Heart right ventricle (tissue), 16 donors: ENCODE measurements around the gene IVD. TPM values are rescaled to one million over a fixed set of nuclear protein-coding genes. Genes with fewer than 3 reads are reported as not detected.

ENCODE experiments used
- ATAC-seq, 8 donors: fragments of 200-7000 bp; cut with Tn5 transposase; one replicate each; pipeline ENCODE4 v1.9.1; 2020; ENCODE audit warnings: mild to moderate bottlenecking in 8 of 8, moderate library complexity in 8 of 8, moderate number of reproducible peaks in 1 of 8
- DNase-seq, 2 donors: peaks; one replicate each; pipeline ENCODE4 v3.0.0-alpha.2; 2020
- H3K27ac ChIP-seq, 10 donors: fragments of 200-600 bp; sonication (generic) in 2 of 10; one replicate each; pipeline versions ENCODE4 v1.5.0 to v1.8.0; 2020 to 2022; ENCODE audit warnings: mild to moderate bottlenecking in 3 of 10
- H3K27me3 ChIP-seq, 7 donors: fragments of 200-600 bp; one replicate each; pipeline ENCODE4 v1.8.0; 2021 to 2022; ENCODE audit warnings: mild to moderate bottlenecking in 2 of 7
- H3K36me3 ChIP-seq, 9 donors: fragments of 200-600 bp; sonication (generic) in 1 of 9; one replicate each; pipeline versions ENCODE4 v1.5.0 to v1.8.0; 2020 to 2022; ENCODE audit warnings: mild to moderate bottlenecking in 2 of 9
- H3K4me1 ChIP-seq, 9 donors: fragments of 200-600 bp; sonication (generic) in 1 of 9; one replicate each; pipeline versions ENCODE4 v1.5.0 to v1.8.0; 2020 to 2022; ENCODE audit warnings: mild to moderate bottlenecking in 4 of 9
- H3K4me3 ChIP-seq, 10 donors: fragments of 200-600 bp; sonication (generic) in 2 of 10; one replicate each; pipeline versions ENCODE4 v1.5.0 to v1.8.0; 2020 to 2022; ENCODE audit warnings: mild to moderate bottlenecking in 7 of 10, moderate library complexity in 2 of 10
- H3K9me3 ChIP-seq, 11 donors: fragments of 200-600 bp in 10 of 11; sonication (generic) in 2 of 11; one replicate each; pipeline versions ENCODE4 v1.5.0 to v1.8.0; 2013 to 2022; ENCODE audit warnings: mild to moderate bottlenecking in 2 of 11, control low read depth in 1 of 11, moderate library complexity in 1 of 11
- CTCF ChIP-seq, 9 donors: fragments of 200-600 bp; sonication (generic) in 2 of 9; IDR thresholded peaks; one replicate each; pipeline versions ENCODE4 v1.5.0 to v1.8.0; 2021 to 2022; ENCODE audit warnings: antibody characterized with exemption in 9 of 9, mild to moderate bottlenecking in 5 of 9, moderate library complexity in 1 of 9
- WGBS, 2 donors: extraction: QIAGEN DNeasy Blood & Tissue Kit; methylation state at CpG; one replicate each; pipeline ENCODE4 v1.1.7; 2013; ENCODE audit warnings: inconsistent platforms in 1 of 2; 5-methylcytosine and 5-hydroxymethylcytosine counted together
- intact Hi-C, 10 donors: fragments of 100-400 bp; cut with DNase I; formaldehyde crosslinking; loops; one replicate each; pipeline versions ENCODE4 v1.11.1 to v1.14.2; 2022
- long read RNA-seq, 3 donors: library from polyadenylated mRNA; unstranded; transcript quantifications; one replicate each; pipeline ENCODE4 v2.0.0, GENCODE V29; 2020 to 2021
- polyA plus RNA-seq, 2 donors: library from polyadenylated mRNA; stranded (reverse); fragments of 200-250 nt; gene quantifications; one replicate each; pipeline ENCODE4 v1.2.3, GENCODE V29; 2013
- total RNA-seq, 10 donors: library from RNA; stranded (reverse); fragmentation: NEBNext Ultra II Directional in 3 of 10; extraction: Animal tissue kit (Norgen Biotek cat#: 25700) in 3 of 10; gene quantifications; one replicate each; pipeline versions ENCODE4 v1.2.1 to v1.2.4, GENCODE V29; 2021 to 2023
- donor health status: Arrhythmogenic right ventricular cardiomyopathy.
- donor health status: ischemic (EF 13 %, LVEDD 7.1; RV severe dilation, severe dysfunction).
- donor health status: healthy with polysubstance abuse.
- donor health status: DM: no; HTN: yes; CAD: no.
- donor health status: DM: no; HTN: no; CAD: no.
- donor health status: ischemic (EF 25% LVEDD 6.9; RV normal size, moderate dysfunction).
- donor health status: ischemic (EF 25% LVEDD 5.7; RV mildly dilated, moderate dysfunction).
- donor health status: healthy.
- donor health status: DM: yes; HTN: yes; CAD: no.
- donor health status: Ischemic cardiomyopathy.
- donor health status: ischemic (EF 35%, LVEDD 5.7; RV mildly dilated, moderate dysfunction).
- donor health status: nonischemic (EF 11% LVEDD 7.7; RV severe dilation, severe dysfunction).
- donor health status: DM: yes; HTN: yes; CAD: no.
- donor health status: PGD.
- donor health status: ischemic (EF 29% LVEDD 5.4; RV normal size, mild dysfunction).
- donor health status: nonischemic (EF 23%, LVEDD 6.1; RV moderate dilation, normal function).

IVD gene
- 100 to 1,000 TPM in 7 of 10 donors, 10 to 100 TPM in 3; 71.1 to 143 (median 109) TPM for total RNA-seq
- 10 to 100 TPM; 42.2 to 44.4 TPM for polyA plus RNA-seq
- long read RNA-seq, donor 1, transcript IVD-206 (12 exons, 1,809 nt) = major isoform, 73 of 121 reads
- long read RNA-seq, donor 1, transcript IVD-209 (4 exons, 1,543 nt) = minor isoform, 5 of 121 reads
- long read RNA-seq, donor 1, partial matches to known transcripts = 8 of 121 reads
- long read RNA-seq, donor 1, other reads (novel, unspliced or antisense) = 35 of 121 reads
- long read RNA-seq, donor 2, transcript IVD-206 (12 exons, 1,809 nt) = major isoform, 198 of 238 reads
- long read RNA-seq, donor 2, partial matches to known transcripts = 11 of 238 reads
- long read RNA-seq, donor 2, other reads (novel, unspliced or antisense) = 28 of 238 reads
- long read RNA-seq, donor 3, transcript IVD-206 (12 exons, 1,809 nt) = major isoform, 134 of 200 reads
- long read RNA-seq, donor 3, partial matches to known transcripts = 8 of 200 reads
- long read RNA-seq, donor 3, other reads (novel, unspliced or antisense) = 58 of 200 reads

GRCh38 chr15:40405501-40406381, at the start of gene IVD:
Gene IVD, plus strand, starts transcription at chr15:40405795. Its CDS starts 33 bp downstream, at chr15:40405828.
- peak; percentile 99 to 100 (median 100) for ATAC-seq
- Histone ChIP-seq H3K4me1 (peaks cover 0 to 31% (median 23%) of the 10 kb centered on the region in 9 donors), H3K27me3 (no peaks in the 10 kb centered on the region), H3K4me3 (peak within 1 kb of the TSS; percentile 67 to 98 (median 82)), H3K36me3 (peaks cover 0 to 33% (median 15%) of the 10 kb centered on the region in 9 donors), H3K27ac (peak within 1 kb of the TSS in 9 of 10 donors; percentile 62 to 87 (median 78)), H3K9me3 (no peaks in the 10 kb centered on the region)
- 2% methylated on average over 54 of the region's 54 CpGs for WGBS, 2 donors
- intact Hi-C loops = loop anchor here in 5 of 10 donors (1.0 to 5.0 kb wide), 6 partner anchors 23 to 88 kb away; partner anchors contain the start of gene KNSTRN (in 2 of the 5)
- TF ChIP-seq CTCF (IDR thresholded peaks at IDR 0.05) = no peak
- peak; percentile 95 to 96 for DNase-seq

DNA sequence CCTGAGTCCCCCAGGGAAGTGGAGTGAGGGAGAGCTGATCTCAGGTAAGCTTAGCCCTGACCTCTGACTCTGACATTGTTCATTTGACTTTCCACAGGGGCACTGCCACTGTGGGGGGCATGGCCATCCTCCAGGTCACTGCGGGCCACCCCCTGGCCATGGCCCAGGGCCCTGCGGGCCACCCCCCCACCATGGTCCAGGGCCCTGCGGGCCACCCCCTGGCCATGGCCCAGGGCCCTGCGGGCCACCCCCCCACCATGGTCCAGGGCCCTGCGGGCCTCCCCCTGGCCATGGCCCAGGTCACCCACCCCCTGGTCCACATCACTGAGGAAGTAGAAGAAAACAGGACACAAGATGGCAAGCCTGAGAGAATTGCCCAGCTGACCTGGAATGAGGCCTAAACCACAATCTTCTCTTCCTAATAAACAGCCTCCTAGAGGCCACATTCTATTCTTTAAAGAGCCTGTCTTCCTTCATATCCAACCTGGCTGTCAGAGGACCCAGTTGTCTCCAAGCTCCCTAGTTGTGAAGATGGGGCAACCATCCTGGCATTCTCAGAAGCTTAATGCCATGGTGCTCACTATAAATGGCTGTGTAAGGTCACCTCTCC, 49.5 kb upstream of the IVD start:
- no peak for DNase-seq
- intact Hi-C loops = no loop called here

GRCh38 chr15:40357246-40357645, 48.3 kb upstream of the IVD start:
- intact Hi-C loops = no loop called here
- H3K27ac ChIP-seq = peak overlapping the region in 1 of 10 donors; percentile 24
- peaks cover 4 to 29% (median 17%) of the 10 kb centered on the region in 9 donors for H3K4me1 ChIP-seq
- no peaks in the 10 kb centered on the region for H3K9me3 ChIP-seq
- WGBS, 2 donors = 75 to 86% methylated on average over 1 of the region's 1 CpG
- DNase-seq (no peak), ATAC-seq (no peak)
- peak overlapping the region in 6 of 10 donors; percentile 41 to 80 (median 65) for H3K4me3 ChIP-seq
- H3K27me3 ChIP-seq = peaks cover 0 to 4% (median 0%) of the 10 kb centered on the region in 7 donors
- TF ChIP-seq CTCF (IDR thresholded peaks at IDR 0.05) = no peak
- H3K36me3 ChIP-seq = no peaks in the 10 kb centered on the region

More for the DNA sequence above, 49.5 kb upstream of the IVD start:
- ATAC-seq = no peak
- Histone ChIP-seq H3K4me3 (no peak overlapping the region), H3K36me3 (no peaks in the 10 kb centered on the region), H3K27ac (no peak overlapping the region), H3K27me3 (peaks cover 0 to 4% (median 0%) of the 10 kb centered on the region in 7 donors), H3K9me3 (no peaks in the 10 kb centered on the region), H3K4me1 (peaks cover 4 to 29% (median 17%) of the 10 kb centered on the region in 9 donors)
- WGBS, 2 donors = 88 to 91% methylated on average over 5 of the region's 5 CpGs
- TF ChIP-seq CTCF (IDR thresholded peaks at IDR 0.05) = no peak
